ENCODE measurements around the gene ZNF580. TPM values are rescaled to one million over a fixed set of nuclear protein-coding genes. Genes with fewer than 3 reads are reported as not detected.

Gene ZNF580
- total RNA-seq, 1 experiment from 2014 or later: 32.0 TPM

DNA sequence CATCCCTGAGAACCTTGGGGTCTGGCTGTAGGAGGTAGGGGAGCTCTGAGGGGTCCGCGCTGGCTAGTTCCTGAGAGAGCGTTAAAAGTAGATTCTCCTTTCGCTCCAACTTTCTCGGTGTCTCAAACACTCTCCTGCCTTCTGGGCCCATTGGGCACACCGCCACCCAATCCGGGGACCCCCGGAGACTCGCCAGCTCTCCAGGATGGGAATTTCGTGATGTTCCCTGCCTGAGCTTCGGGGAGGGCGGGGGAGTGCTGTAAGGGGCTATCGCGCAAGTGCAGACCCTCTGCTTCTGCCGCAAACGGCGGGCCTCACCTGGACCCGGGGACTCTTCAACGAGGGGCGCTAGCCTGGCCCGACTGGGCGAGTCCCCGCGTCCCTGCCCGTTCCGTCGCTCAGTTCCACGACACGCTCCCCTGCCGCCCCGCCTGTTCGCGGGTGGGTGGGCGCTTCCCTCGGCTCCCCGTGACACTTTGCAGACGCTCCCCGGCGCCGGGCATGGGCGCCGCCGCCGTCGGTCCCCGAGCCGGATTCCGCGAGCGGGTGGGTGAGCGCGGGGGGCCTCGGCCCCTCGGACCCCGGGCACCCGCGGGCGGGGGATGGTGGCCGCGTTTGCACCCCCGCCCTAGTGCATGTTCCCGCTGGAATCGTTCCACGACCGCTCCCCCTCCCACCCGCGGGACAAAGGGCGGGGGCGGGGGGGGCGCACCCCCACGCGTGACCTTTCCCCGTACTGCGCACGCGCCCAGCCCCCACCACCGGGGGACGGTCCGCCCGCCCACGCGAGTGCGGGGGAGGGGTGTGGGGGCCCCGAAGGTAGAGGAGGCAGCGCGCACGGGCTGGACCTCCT is 7.2 kb downstream of the ZNF580 start, which contains the start of gene CCDC106:
Gene CCDC106 (plus strand): TSS at position 481 of the 853 bp plus-strand sequence. CDS start 835 bp downstream, outside the sequence.
- Mint-ChIP-seq H3K36me3 (peaks cover 16% of the 10 kb centered on the region), H3K4me1 (peaks cover 26% of the 10 kb centered on the region), H3K27me3 (ENCODE audit: low read depth) (no peaks in the 10 kb centered on the region), H3K9me3 (no peaks in the 10 kb centered on the region), H3K4me3 (peak within 1 kb of the TSS; percentile 86), H3K27ac (peak within 1 kb of the TSS; percentile 89)
- DNase-seq (ENCODE audit: low spot score) (peak; percentile 85), ATAC-seq (peak; percentile 43)
- ChIA-PET POLR2A (interaction anchor here (0.6 to 2.1 kb wide), 6 partner anchors 23 to 163 kb away, joined by 3 to 6 read pairs (median 3); partner anchors contain the start of genes FIZ1 and NAT14), CTCF (interaction anchor here (0.5 to 4.6 kb wide), 14 partner anchors 13 to 507 kb away, joined by 3 to 25 read pairs (median 6); partner anchors contain the start of genes FIZ1, ZNF784 and ZNF865)
- peak; percentile 74 for TF ChIP-seq SP1 (CRISPR knock-in tag; conservative IDR thresholded peaks at IDR 0.05)
- no peak for TF ChIP-seq ERG (CRISPR knock-in tag; IDR thresholded peaks at IDR 0.05)
- TF ChIP-seq ZNF317 (CRISPR knock-in tag; IDR thresholded peaks at IDR 0.05; ENCODE audit: borderline replicate concordance, low read depth): no peak; the same call in 1 of the 2 replicates
- TF ChIP-seq, protein P1, sequence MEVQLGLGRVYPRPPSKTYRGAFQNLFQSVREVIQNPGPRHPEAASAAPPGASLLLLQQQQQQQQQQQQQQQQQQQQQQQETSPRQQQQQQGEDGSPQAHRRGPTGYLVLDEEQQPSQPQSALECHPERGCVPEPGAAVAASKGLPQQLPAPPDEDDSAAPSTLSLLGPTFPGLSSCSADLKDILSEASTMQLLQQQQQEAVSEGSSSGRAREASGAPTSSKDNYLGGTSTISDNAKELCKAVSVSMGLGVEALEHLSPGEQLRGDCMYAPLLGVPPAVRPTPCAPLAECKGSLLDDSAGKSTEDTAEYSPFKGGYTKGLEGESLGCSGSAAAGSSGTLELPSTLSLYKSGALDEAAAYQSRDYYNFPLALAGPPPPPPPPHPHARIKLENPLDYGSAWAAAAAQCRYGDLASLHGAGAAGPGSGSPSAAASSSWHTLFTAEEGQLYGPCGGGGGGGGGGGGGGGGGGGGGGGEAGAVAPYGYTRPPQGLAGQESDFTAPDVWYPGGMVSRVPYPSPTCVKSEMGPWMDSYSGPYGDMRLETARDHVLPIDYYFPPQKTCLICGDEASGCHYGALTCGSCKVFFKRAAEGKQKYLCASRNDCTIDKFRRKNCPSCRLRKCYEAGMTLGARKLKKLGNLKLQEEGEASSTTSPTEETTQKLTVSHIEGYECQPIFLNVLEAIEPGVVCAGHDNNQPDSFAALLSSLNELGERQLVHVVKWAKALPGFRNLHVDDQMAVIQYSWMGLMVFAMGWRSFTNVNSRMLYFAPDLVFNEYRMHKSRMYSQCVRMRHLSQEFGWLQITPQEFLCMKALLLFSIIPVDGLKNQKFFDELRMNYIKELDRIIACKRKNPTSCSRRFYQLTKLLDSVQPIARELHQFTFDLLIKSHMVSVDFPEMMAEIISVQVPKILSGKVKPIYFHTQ (CRISPR knock-in tag; IDR thresholded peaks at IDR 0.05): no peak
- no peak for TF ChIP-seq SOX15 (CRISPR knock-in tag; IDR thresholded peaks at IDR 0.05)
- no peak for TF ChIP-seq CREM (CRISPR knock-in tag; IDR thresholded peaks at IDR 0.05)
- TF ChIP-seq ZNF121 (CRISPR knock-in tag; IDR thresholded peaks at IDR 0.05): 0 out of 2 replicates have a peak, but pooled peaks have one; percentile 17
- no peak for TF ChIP-seq ZNF232 (CRISPR knock-in tag; IDR thresholded peaks at IDR 0.05)
- 0 out of 2 replicates have a peak, but pooled peaks have one; percentile 39 for TF ChIP-seq TEAD4 (CRISPR knock-in tag; IDR thresholded peaks at IDR 0.05)
- TF ChIP-seq ZNF532 (CRISPR knock-in tag; IDR thresholded peaks at IDR 0.05; ENCODE audit: borderline replicate concordance): no peak
- no peak for TF ChIP-seq NR1H2 (CRISPR knock-in tag; IDR thresholded peaks at IDR 0.05)
- TF ChIP-seq TCF7 (CRISPR knock-in tag; IDR thresholded peaks at IDR 0.05; ENCODE audit: low read depth): no peak
- no peak for TF ChIP-seq ZNF281 (CRISPR knock-in tag; IDR thresholded peaks at IDR 0.05)
- TF ChIP-seq ZNF396 (CRISPR knock-in tag; IDR thresholded peaks at IDR 0.05; ENCODE audit: borderline replicate concordance): no peak
- TF ChIP-seq CDX4 (CRISPR knock-in tag; IDR thresholded peaks at IDR 0.05; ENCODE audit: borderline replicate concordance): no peak
- TF ChIP-seq, protein P2, sequence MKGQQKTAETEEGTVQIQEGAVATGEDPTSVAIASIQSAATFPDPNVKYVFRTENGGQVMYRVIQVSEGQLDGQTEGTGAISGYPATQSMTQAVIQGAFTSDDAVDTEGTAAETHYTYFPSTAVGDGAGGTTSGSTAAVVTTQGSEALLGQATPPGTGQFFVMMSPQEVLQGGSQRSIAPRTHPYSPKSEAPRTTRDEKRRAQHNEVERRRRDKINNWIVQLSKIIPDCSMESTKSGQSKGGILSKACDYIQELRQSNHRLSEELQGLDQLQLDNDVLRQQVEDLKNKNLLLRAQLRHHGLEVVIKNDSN (CRISPR knock-in tag; IDR thresholded peaks at IDR 0.05): no peak
- 0 out of 2 replicates have a peak, but pooled peaks have one; percentile 59 for TF ChIP-seq ELF4 (CRISPR knock-in tag; IDR thresholded peaks at IDR 0.05; ENCODE audit: low read depth)
- no peak for TF ChIP-seq GRHL2 (CRISPR knock-in tag; IDR thresholded peaks at IDR 0.05; ENCODE audit: insufficient replicate concordance, severe bottlenecking)
- 0 out of 2 replicates have a peak, but pooled peaks have one; percentile 19 for TF ChIP-seq ZNF219 (CRISPR knock-in tag; IDR thresholded peaks at IDR 0.05; ENCODE audit: borderline replicate concordance)
- no peak for TF ChIP-seq JUN (CRISPR knock-in tag; IDR thresholded peaks at IDR 0.05)
- no peak for TF ChIP-seq USF2 (CRISPR knock-in tag; IDR thresholded peaks at IDR 0.05)

Measured in WTC11 (cell line).